RWPE2 (cell line): Measurements from ENCODE around the gene TERB2.
"Not testable (repeated sequence)": the region's sequence is repeated elsewhere in the genome, so short reads cannot be mapped to it uniquely, and the experiment has no call there.

Experiments
- ATAC-seq: fragments of 200-7000 bp; cut with Tn5 transposase; 3 replicates; pipeline ENCODE4 v1.9.1; 2021; ENCODE audit warnings: low read depth
- DNase-seq: peaks from one replicate; pipeline ENCODE4 v3.0.0-alpha.2; 2020; ENCODE audit warnings: low spot score
- H3K27ac ChIP-seq: fragments of 450-650 bp; 2 replicates; pipeline ENCODE4 v1.5.1; 2017; ENCODE audit warnings: mild to moderate bottlenecking; ENCODE audit not compliant: poor library complexity, severe bottlenecking
- H3K27me3 ChIP-seq: fragments of 250-450 bp; sonication (Bioruptor Pico); 2 replicates; pipeline ENCODE4 v1.5.1; 2021; ENCODE audit warnings: mild to moderate bottlenecking, moderate library complexity; ENCODE audit not compliant: insufficient read depth, poor library complexity, severe bottlenecking
- H3K36me3 ChIP-seq: fragments of 250-450 bp; sonication (Bioruptor Pico); 2 replicates; pipeline ENCODE4 v1.5.1; 2020; ENCODE audit warnings: low read depth, mild to moderate bottlenecking, moderate library complexity
- H3K4me1 ChIP-seq: fragments of 250-450 bp; sonication (Bioruptor Pico); 2 replicates; pipeline ENCODE4 v1.5.1; 2021; ENCODE audit warnings: mild to moderate bottlenecking, moderate library complexity; ENCODE audit not compliant: insufficient read depth, poor library complexity, severe bottlenecking
- H3K4me3 ChIP-seq: fragments of 250-450 bp; sonication (Bioruptor Pico); 2 replicates; pipeline ENCODE4 v1.5.1; 2021; ENCODE audit warnings: mild to moderate bottlenecking, moderate library complexity; ENCODE audit not compliant: severe bottlenecking
- H3K9me3 ChIP-seq: fragments of 250-450 bp; sonication (Bioruptor Pico); 2 replicates; pipeline ENCODE4 v1.5.1; 2021; ENCODE audit warnings: mild to moderate bottlenecking, moderate library complexity; ENCODE audit not compliant: severe bottlenecking
- TF ChIP-seq, protein P1 (sequence below): fragments of 450-650 bp; IDR thresholded peaks from one replicate; pipeline ENCODE4 v1.5.1; 2017; ENCODE audit warnings: mild to moderate bottlenecking, moderate library complexity; ENCODE audit not compliant: poor library complexity, severe bottlenecking

The TERB2 gene

DNA sequence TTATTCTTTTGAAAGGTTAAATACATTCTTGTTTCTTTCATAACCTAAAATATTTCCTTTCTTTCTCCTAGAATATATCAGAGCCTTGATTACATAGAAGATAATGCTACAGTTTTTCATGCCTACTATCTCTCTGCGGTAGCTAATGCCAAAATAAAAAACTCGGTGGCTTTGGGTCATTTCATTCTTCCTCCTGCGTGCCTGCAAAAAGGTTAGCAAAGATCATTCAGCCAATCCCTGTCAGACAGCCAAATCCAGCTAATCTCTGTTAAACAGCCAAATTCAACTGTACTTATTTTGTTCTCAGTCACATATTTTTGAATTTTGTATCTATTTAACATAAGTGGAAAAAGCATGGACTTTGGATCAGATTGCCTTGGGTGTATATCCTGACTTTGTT is 1.8 kb downstream of the TERB2 start:
- not testable (repeated sequence) for H3K27ac ChIP-seq, DNase-seq, H3K4me3 ChIP-seq, H3K27me3 ChIP-seq, H3K4me1 ChIP-seq, H3K9me3 ChIP-seq, ATAC-seq, H3K36me3 ChIP-seq

DNA sequence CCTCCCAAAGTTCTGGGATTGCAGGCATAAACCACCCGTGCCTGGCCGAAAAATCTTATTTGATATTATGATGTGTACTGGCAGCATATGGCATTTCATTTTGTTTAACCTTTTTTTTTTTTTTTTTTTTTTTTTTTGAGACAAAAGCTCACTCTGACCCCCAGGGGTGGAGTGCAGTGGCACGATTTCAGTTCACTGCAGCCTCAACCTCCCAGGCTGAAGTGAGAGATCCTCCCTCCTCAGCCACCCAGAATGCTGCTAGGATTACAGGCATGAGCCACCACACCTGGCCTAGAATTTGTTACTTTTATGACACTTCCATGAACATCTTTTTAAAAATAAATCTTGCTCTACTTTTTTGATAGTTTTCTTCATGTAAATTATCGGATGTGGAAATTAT is 12.0 kb downstream of the TERB2 start:
- DNase-seq (no peak), ATAC-seq (no peak)
- peaks cover 4% of the 10 kb centered on the region for H3K27me3 ChIP-seq
- H3K4me3 ChIP-seq, result no peak overlapping the region
- H3K4me1 ChIP-seq, result no peaks in the 10 kb centered on the region
- H3K27ac ChIP-seq, result no peak overlapping the region
- H3K9me3 ChIP-seq, result no peaks in the 10 kb centered on the region
- TF ChIP-seq, protein P1, sequence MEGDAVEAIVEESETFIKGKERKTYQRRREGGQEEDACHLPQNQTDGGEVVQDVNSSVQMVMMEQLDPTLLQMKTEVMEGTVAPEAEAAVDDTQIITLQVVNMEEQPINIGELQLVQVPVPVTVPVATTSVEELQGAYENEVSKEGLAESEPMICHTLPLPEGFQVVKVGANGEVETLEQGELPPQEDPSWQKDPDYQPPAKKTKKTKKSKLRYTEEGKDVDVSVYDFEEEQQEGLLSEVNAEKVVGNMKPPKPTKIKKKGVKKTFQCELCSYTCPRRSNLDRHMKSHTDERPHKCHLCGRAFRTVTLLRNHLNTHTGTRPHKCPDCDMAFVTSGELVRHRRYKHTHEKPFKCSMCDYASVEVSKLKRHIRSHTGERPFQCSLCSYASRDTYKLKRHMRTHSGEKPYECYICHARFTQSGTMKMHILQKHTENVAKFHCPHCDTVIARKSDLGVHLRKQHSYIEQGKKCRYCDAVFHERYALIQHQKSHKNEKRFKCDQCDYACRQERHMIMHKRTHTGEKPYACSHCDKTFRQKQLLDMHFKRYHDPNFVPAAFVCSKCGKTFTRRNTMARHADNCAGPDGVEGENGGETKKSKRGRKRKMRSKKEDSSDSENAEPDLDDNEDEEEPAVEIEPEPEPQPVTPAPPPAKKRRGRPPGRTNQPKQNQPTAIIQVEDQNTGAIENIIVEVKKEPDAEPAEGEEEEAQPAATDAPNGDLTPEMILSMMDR, result no peak
- H3K36me3 ChIP-seq, result no peaks in the 10 kb centered on the region

- H3K27ac ChIP-seq, result no peak overlapping the region
- ATAC-seq (no peak), DNase-seq (no peak)
- H3K4me1 ChIP-seq, result no peaks in the 10 kb centered on the region
- no peak overlapping the region for H3K4me3 ChIP-seq
- TF ChIP-seq, protein P1, result no peak
- H3K36me3 ChIP-seq, result no peaks in the 10 kb centered on the region
- no peaks in the 10 kb centered on the region for H3K9me3 ChIP-seq
- no peaks in the 10 kb centered on the region for H3K27me3 ChIP-seq
Observed at GRCh38 chr15:44971036-44971435, 14.5 kb downstream of the TERB2 start.

GRCh38 chr15:44976183-44976582 is 19.7 kb downstream of the TERB2 start:
- ATAC-seq, DNase-seq, H3K27me3 ChIP-seq, H3K9me3 ChIP-seq, H3K36me3 ChIP-seq, H3K27ac ChIP-seq, H3K4me1 ChIP-seq, H3K4me3 ChIP-seq: not testable (repeated sequence)

- not testable (repeated sequence) for H3K27ac ChIP-seq, H3K4me1 ChIP-seq, H3K9me3 ChIP-seq, DNase-seq, H3K36me3 ChIP-seq, H3K27me3 ChIP-seq, H3K4me3 ChIP-seq, ATAC-seq
Observed at GRCh38 chr15:44977781-44978180, 21.3 kb downstream of the TERB2 start.

DNA sequence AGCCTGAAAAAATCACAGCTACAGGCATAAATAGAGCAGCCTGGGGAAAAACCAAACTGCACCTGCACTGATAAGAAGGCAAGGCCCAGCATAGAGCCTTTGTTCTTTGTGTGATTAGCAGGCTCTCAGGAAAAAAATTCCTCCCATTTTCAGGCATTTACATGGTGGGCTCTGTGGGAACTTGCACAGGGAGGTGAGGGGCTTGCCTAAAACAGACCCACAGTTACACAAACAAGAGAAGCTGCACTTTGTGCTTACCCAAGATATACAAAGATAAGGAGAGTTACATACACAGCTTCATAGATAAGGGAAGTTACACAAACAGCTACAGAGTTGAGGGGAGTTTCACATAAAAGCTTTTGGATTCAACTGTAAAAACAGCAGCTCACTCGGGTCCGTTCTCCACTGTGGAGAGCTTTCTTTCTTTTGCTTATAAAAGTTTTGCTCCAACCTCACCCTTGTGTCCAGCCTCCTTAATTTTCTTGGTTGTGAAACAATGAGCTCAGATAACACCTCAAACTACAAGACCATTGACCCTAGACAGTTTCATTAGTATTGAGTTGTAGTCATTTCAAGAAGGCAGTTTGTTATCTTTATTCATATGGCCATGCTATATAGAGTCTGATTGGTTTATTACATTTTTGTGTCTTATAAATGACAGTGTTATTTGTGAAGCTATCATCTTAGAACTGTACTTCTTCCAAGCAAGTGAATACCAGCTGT is 23.3 kb downstream of the TERB2 start:
- DNase-seq, H3K27me3 ChIP-seq, H3K4me3 ChIP-seq, H3K9me3 ChIP-seq, ATAC-seq, H3K27ac ChIP-seq, H3K36me3 ChIP-seq, H3K4me1 ChIP-seq: not testable (repeated sequence)

DNA sequence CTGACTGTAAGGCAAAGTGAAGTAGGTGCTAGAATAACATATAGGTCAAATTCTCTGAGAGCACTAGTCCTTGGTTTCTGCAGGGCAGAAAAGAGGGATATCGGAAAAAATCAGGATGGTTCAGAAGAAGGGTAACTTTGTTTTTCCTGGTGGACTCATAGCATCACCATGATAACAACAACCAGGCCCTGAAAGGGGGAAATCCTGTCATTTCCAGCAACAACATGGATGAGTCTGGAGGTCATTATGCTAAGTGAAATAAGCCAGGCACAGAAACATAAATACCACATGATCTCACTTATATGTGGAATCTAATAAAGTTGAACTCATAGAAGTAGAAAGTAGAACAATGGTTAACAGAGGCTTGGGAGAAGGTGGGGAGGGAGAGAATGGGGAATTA is 27.7 kb downstream of the TERB2 start:
- ATAC-seq, H3K27me3 ChIP-seq, H3K9me3 ChIP-seq, H3K27ac ChIP-seq, H3K4me1 ChIP-seq, DNase-seq, H3K4me3 ChIP-seq, H3K36me3 ChIP-seq: not testable (repeated sequence)

- not testable (repeated sequence) for H3K36me3 ChIP-seq, H3K4me3 ChIP-seq, DNase-seq, H3K27ac ChIP-seq, H3K9me3 ChIP-seq, H3K27me3 ChIP-seq, ATAC-seq, H3K4me1 ChIP-seq
Observed at GRCh38 chr15:44986346-44987055, 30.0 kb downstream of the TERB2 start.

- peaks cover 18% of the 10 kb centered on the region for H3K27me3 ChIP-seq
- not testable (repeated sequence) for H3K4me1 ChIP-seq, H3K27ac ChIP-seq, H3K4me3 ChIP-seq, ATAC-seq, H3K9me3 ChIP-seq, H3K36me3 ChIP-seq, DNase-seq
Observed at GRCh38 chr15:44987711-44988110, 31.2 kb downstream of the TERB2 start.
